HG03432 (cell line): ENCODE results near the gene NPVF.
A peak's percentile ranks its signal among the peaks of the same experiment; 100 is the strongest.

Source experiments
- ATAC-seq: cut with Tn5 transposase; IDR thresholded peaks from one replicate; pipeline ENCODE4 v1.9.1; 2021; ENCODE audit warnings: mild to moderate bottlenecking, moderate library complexity; ENCODE audit not compliant: unreplicated experiment

The NPVF gene

GRCh38 chr7:25235471-25235870 lies 7.2 kb upstream of the NPVF start:
- no peak for ATAC-seq

DNA sequence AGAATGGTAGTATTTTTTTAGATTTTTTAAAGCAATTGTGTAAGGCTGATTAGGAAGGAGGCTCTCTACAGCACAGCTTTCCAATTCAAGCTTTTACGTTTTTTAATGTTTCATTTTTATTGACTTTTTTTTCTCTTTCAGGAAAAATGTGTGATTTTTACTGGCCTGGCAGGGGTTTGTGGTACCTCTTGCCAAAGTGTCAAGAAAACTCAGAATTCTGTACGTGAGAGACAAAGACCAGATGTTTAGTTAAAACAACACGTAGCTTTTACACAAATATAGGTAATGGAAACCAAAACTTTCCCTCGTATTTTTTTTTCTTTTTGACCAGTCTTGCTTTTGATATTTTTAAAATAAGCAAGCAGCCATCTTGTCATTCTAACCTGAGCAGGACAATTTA lies 6.0 kb upstream of the NPVF start:
- no peak for ATAC-seq

- no peak for ATAC-seq
These were observed 5.1 kb downstream of the NPVF start for GRCh38 chr7:25223206-25223605.

- ATAC-seq = no peak
These were observed 5.6 kb downstream of the NPVF start for GRCh38 chr7:25222666-25223065.

GRCh38 chr7:25221009-25221408 lies 7.3 kb downstream of the NPVF start:
- ATAC-seq = no peak

GRCh38 chr7:25218191-25218590 lies 10.1 kb downstream of the NPVF start:
- ATAC-seq = no peak

GRCh38 chr7:25216837-25217236 lies 11.4 kb downstream of the NPVF start:
- ATAC-seq = no peak

- ATAC-seq = no peak
These were observed 12.5 kb downstream of the NPVF start for GRCh38 chr7:25215694-25216335.

DNA sequence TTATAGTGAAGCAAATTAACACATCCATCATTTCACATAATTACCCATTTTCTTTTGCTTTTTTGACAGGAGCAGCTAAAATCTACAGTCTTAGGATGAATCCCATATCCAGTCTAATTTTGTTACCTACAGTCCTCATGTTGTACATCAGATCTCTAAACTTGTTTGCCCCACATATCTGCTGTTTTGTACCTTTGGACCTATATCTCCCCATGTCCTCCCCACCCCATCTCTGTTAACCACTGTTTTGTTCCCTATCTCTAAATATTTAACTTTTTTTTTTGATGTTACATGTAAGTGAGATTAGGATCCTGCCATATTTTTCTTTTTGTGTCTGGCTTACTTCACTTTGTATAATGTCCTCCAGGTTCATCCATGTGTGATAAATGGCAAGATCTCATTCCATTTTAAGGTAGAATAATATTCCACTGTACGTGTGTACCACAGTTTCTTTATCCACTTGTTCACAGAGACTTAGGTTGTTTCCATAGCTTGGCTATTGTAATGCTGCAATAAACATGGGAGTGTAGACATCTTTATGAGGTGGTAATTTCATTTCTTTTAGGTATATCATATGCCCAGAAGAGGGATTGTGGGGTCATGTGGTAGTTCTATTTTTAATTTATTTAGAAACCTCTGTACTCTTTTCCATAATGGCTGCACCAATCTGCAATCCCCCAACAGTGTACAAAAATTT lies 19.6 kb downstream of the NPVF start:
- ATAC-seq = no peak

DNA sequence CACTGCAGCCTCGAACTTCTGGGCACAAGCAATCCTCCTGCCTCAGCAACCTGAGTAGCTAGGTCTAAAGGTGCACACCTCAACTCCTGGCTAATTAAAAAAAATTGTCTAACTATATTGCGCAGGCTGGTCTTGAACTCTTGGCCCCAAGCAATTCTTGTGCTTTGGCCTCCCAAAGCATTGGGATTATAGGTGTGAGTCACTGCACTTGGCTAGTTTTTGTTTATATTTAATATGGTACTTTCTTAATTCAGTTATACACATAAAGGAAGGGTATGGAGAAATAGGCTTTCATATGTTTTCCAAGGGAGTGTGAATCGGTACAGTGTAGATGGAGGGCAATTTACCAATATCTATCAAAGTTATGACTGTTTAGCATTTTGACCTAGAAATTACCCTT lies 20.4 kb downstream of the NPVF start:
- no peak for ATAC-seq

GRCh38 chr7:25206765-25207164 lies 21.5 kb downstream of the NPVF start:
- ATAC-seq = no peak

- no peak for ATAC-seq
These were observed 32.0 kb downstream of the NPVF start for GRCh38 chr7:25196132-25196896.

DNA sequence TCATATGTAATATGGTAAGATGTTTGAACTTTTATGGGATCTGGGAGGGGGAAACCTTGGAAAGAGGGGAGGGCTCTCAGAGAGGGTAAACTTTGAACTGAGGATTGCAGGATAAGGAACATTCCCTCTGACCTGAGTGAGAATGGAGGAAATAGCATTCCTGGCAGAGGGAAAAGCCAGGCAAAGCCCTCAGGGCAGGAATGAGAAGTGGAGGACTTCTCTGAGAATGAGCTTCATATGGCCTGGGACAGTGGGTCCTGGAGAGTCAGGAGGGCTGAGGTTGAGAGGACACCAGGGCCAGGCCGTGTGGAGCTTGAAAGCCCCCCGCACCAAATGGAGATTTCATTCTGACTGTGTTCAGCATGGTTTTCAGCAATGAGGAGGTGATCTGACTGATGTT lies 34.2 kb downstream of the NPVF start:
- no peak for ATAC-seq

DNA sequence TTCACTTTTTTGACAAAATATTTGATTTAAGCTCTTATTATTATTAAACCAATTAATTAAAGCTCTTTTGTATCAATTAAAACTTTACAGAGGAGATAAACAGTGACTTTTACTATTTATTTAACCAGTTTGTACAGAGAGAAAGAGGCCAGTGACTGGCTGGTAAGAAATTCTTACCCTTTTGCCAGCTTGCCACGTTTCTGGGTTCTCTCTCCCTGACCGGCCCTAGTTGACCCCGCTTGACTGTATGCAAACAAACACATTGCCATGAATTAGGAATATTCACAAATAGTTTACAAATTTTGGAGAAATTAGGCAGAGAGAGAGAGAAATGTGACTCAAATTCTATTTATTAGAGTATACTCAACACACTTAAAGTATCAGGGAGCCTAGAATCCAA lies 36.2 kb downstream of the NPVF start:
- ATAC-seq = no peak

- ATAC-seq = no peak
These were observed 39.1 kb downstream of the NPVF start for GRCh38 chr7:25189197-25189596.

DNA sequence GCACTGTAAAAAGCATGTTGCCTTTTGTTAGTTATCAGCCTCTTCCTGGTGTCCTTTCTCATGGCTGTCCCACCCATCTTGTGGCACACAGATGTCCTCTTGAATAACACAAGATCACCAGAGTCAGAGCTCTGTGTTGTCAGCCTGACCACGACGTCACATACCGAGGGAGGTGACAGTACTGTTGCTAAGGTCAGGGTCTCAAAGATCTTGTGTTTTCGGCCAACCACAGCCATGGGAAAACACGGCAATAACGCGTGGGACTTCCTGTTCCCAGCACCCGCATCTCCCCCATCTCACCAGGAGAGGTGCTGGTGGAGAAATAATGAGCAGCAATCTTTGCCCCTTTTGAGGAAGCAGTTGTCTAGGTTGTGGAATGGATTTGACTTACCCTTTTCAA lies 40.4 kb downstream of the NPVF start:
- ATAC-seq = no peak

DNA sequence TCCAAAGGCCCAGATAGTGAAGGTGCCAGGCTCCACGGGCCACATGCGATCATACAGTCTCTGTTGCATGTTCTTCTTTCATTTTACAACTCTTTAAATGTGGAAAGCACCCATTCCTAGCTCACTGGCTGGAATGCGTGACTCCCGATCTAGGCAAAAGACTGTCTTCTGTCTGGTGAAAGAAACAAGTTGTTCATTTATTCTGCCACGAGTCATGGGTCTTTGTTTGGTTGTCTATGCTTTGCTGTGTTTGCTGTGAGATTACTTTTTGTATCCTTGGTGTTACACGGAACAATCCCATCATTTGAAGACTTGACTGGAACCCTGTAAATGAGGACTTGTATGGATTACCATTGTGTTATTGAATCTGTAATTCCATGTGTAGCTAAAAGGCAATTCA lies 41.9 kb downstream of the NPVF start:
- no peak for ATAC-seq

GRCh38 chr7:25181532-25181931 lies 46.8 kb downstream of the NPVF start:
- ATAC-seq = no peak

- no peak for ATAC-seq
These were observed 47.3 kb downstream of the NPVF start for GRCh38 chr7:25180946-25181345.

DNA sequence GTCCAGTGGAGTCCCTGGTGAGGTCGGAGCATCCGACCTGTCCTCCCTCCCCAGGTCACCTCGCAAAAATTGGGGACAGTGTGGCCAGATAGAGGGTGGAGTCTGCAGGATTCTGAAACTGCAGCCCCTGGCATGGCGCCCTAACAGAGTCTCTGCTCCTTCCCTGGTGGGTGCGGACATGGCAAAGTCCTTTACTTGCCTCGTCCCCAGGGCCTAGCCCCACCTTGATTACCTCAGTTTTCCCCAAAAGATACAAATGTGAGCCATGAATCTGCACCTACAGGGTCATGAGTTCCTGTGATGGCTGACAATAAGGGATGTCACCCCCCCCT lies 47.7 kb downstream of the NPVF start:
- ATAC-seq = peak; percentile 37

GRCh38 chr7:25179771-25180591 lies 48.3 kb downstream of the NPVF start:
- peak; percentile 96 for ATAC-seq
